GM19043 (cell line): ENCODE data around the gene ZCCHC8.
"Not testable (repeated sequence)": the region's sequence is repeated elsewhere in the genome, so short reads cannot be mapped to it uniquely, and the experiment has no call there.

ENCODE experiments used
- ATAC-seq: cut with Tn5 transposase; IDR thresholded peaks from one replicate; pipeline ENCODE4 v1.9.1; 2021; ENCODE audit warnings: low read depth; ENCODE audit not compliant: unreplicated experiment

The ZCCHC8 gene

GRCh38 chr12:122513028-122513427, 12.3 kb upstream of the ZCCHC8 start:
- ATAC-seq = not testable (repeated sequence)

- ATAC-seq = no peak
Observed at GRCh38 chr12:122508163-122508562, 7.4 kb upstream of the ZCCHC8 start.

- ATAC-seq = no peak
Observed at GRCh38 chr12:122506393-122506938, 5.7 kb upstream of the ZCCHC8 start.

- ATAC-seq = no peak
Observed at GRCh38 chr12:122505419-122506051, 4.8 kb upstream of the ZCCHC8 start.

- ATAC-seq = no peak
Observed at GRCh38 chr12:122503783-122504590, 3.3 kb upstream of the ZCCHC8 start.

GRCh38 chr12:122503147-122503751, 2.5 kb upstream of the ZCCHC8 start:
- ATAC-seq = no peak

- ATAC-seq = no peak
Observed at GRCh38 chr12:122501489-122501989, 807 bp upstream of the ZCCHC8 start.

GRCh38 chr12:122499991-122500684, 594 bp downstream of the ZCCHC8 start:
- ATAC-seq = peak; percentile 11

- ATAC-seq = no peak
Observed at GRCh38 chr12:122495258-122495657, 5.5 kb downstream of the ZCCHC8 start.

GRCh38 chr12:122493222-122493621, 7.5 kb downstream of the ZCCHC8 start:
- ATAC-seq = not testable (repeated sequence)

GRCh38 chr12:122491991-122492390, 8.7 kb downstream of the ZCCHC8 start:
- ATAC-seq = no peak

- no peak for ATAC-seq
Observed at GRCh38 chr12:122489038-122489437, 11.7 kb downstream of the ZCCHC8 start.

GRCh38 chr12:122487807-122488206, 12.9 kb downstream of the ZCCHC8 start:
- ATAC-seq = not testable (repeated sequence)

GRCh38 chr12:122486805-122487426, 13.8 kb downstream of the ZCCHC8 start:
- ATAC-seq = no peak

- ATAC-seq = not testable (repeated sequence)
Observed at GRCh38 chr12:122486360-122486759, 14.4 kb downstream of the ZCCHC8 start.

- not testable (repeated sequence) for ATAC-seq
Observed at GRCh38 chr12:122484385-122484784, 16.3 kb downstream of the ZCCHC8 start.

GRCh38 chr12:122483969-122484368, 16.8 kb downstream of the ZCCHC8 start:
- no peak for ATAC-seq

GRCh38 chr12:122481861-122482260, 18.9 kb downstream of the ZCCHC8 start:
- no peak for ATAC-seq

- ATAC-seq = no peak
Observed at GRCh38 chr12:122480753-122481152, 20.0 kb downstream of the ZCCHC8 start.

- ATAC-seq = no peak
Observed at GRCh38 chr12:122474324-122474716, 26.4 kb downstream of the ZCCHC8 start.
